Endothelial cell of umbilical vein (primary cell): ENCODE results near the gene CA14. TPM values are rescaled to one million over a fixed set of nuclear protein-coding genes. Genes with fewer than 3 reads are reported as not detected.
"Not testable (repeated sequence)": the region's sequence is repeated elsewhere in the genome, so short reads cannot be mapped to it uniquely, and the experiment has no call there.

Experiments
- BruUV-seq: library from RNA; stranded (reverse); fragments of 400-500 nt; replicated peaks from 2 replicates; lab custom pipeline; 2021; lab: Mats Ljungman, UMichigan
- CTCF ChIA-PET: fragments of 300-600, 350-600 bp; sonication (Branson Sonifier 250); formaldehyde crosslinking; loops from one replicate; lab custom pipeline; 2021; ENCODE audit warnings: antibody characterized with exemption, inconsistent platforms; lab: Charles Lee
- POLR2A ChIA-PET: fragments of 300-600, 350-600 bp; sonication (Branson Sonifier 250); formaldehyde crosslinking; loops from one replicate; lab custom pipeline; 2021; ENCODE audit warnings: antibody characterized with exemption, inconsistent platforms; lab: Charles Lee
- DNase-seq: peaks from one replicate; pipeline ENCODE4 v3.0.0-alpha.2; 2011; ENCODE audit warnings: low read depth, low spot score
- FAIRE-seq: peaks from 2 replicates; lab custom pipeline; 2011; peaks lifted over from hg19 to GRCh38; lab: Jason Lieb, UNC
- H2AFZ ChIP-seq: 2 replicates; pipeline ENCODE4 v1.6.0; 2012; ENCODE audit warnings: low read depth, low read length, control low read depth, inconsistent platforms
- H3K27ac ChIP-seq: 2 replicates; pipeline ENCODE4 v1.5.1; 2011; ENCODE audit warnings: low read depth, mild to moderate bottlenecking, control low read depth, low read length, moderate library complexity; ENCODE audit not compliant: insufficient read depth
- H3K27me3 ChIP-seq, 2 experiments: 2 replicates each; pipeline versions ENCODE4 v1.6.0 to v1.6.1; 2011; ENCODE audit warnings: low read length in 2 of 2, mixed read lengths in 1 of 2; ENCODE audit not compliant: control insufficient read depth in 2 of 2, insufficient read depth in 2 of 2
- H3K36me3 ChIP-seq, 2 experiments: 2 replicates in 1 of 2; 3 replicates in 1 of 2; pipeline ENCODE4 v1.5.1; 2011; ENCODE audit warnings: low read length in 2 of 2, mild to moderate bottlenecking in 1 of 2, moderate library complexity in 1 of 2; ENCODE audit not compliant: control insufficient read depth in 2 of 2, insufficient read depth in 2 of 2; ENCODE audit errors: extremely low read depth in 1 of 2
- H3K4me1 ChIP-seq: 3 replicates; pipeline ENCODE4 v1.5.1; 2011; ENCODE audit warnings: mild to moderate bottlenecking, low read length; ENCODE audit not compliant: control insufficient read depth, insufficient read depth; ENCODE audit errors: extremely low read depth
- H3K4me2 ChIP-seq: 2 replicates; pipeline ENCODE4 v1.6.1; 2011; ENCODE audit warnings: low read length, control low read depth, mixed read lengths; ENCODE audit not compliant: insufficient read depth
- H3K4me3 ChIP-seq, 3 experiments: fragments of 200-600 bp in 1 of 3; sonication (generic), shearing (Covaris generic) in 1 of 3; replicated peaks in 1 of 3; 2 replicates each; pipeline ENCODE4 v1.5.1; 2011 to 2016; ENCODE audit warnings: control low read depth in 3 of 3, low read length in 3 of 3, mild to moderate bottlenecking in 2 of 3, inconsistent platforms in 1 of 3, low read depth in 1 of 3, moderate library complexity in 1 of 3; ENCODE audit not compliant: insufficient read depth in 1 of 3
- H3K79me2 ChIP-seq: 2 replicates; pipeline ENCODE4 v1.6.0; 2012; ENCODE audit warnings: low read length, inconsistent platforms; ENCODE audit not compliant: control insufficient read depth, insufficient read depth
- H3K9ac ChIP-seq: replicated peaks from 2 replicates; pipeline ENCODE3; 2011; ENCODE audit warnings: low read length, control low read depth; ENCODE audit not compliant: insufficient read depth; ENCODE audit errors: extremely low read depth
- H3K9me1 ChIP-seq: replicated peaks from 3 replicates; pipeline ENCODE4 v1.6.0; 2011; ENCODE audit warnings: mild to moderate bottlenecking, low read length; ENCODE audit not compliant: control insufficient read depth, insufficient read depth; ENCODE audit errors: extremely low read depth
- H3K9me3 ChIP-seq: replicated peaks from 2 replicates; pipeline ENCODE4 v1.5.1; 2012; ENCODE audit warnings: low read length, inconsistent platforms; ENCODE audit not compliant: control insufficient read depth, insufficient read depth
- H4K20me1 ChIP-seq: replicated peaks from 2 replicates; pipeline ENCODE3; 2011; ENCODE audit warnings: mild to moderate bottlenecking, low read length; ENCODE audit not compliant: control insufficient read depth, insufficient read depth; ENCODE audit errors: extremely low read depth
- CTCF ChIP-seq, 2 donors: IDR thresholded peaks; 1 replicate in 1 of 2; 2 replicates in 1 of 2; pipeline ENCODE4 v1.5.1; 2011; ENCODE audit warnings: low read length in 2 of 2, mild to moderate bottlenecking in 2 of 2, moderate library complexity in 2 of 2, control low read depth in 1 of 2, inconsistent platforms in 1 of 2, low read depth in 1 of 2; ENCODE audit not compliant: insufficient read depth in 1 of 2; ENCODE audit errors: extremely low read depth in 1 of 2
- EZH2 ChIP-seq: IDR thresholded peaks from 2 replicates; pipeline ENCODE4 v1.6.1; 2012; ENCODE audit warnings: borderline replicate concordance, low read depth, mild to moderate bottlenecking, moderate library complexity, low read length, inconsistent platforms; ENCODE audit not compliant: severe bottlenecking
- FOS ChIP-seq: IDR thresholded peaks from 2 replicates; pipeline ENCODE4 v1.6.1; 2011; ENCODE audit warnings: mild to moderate bottlenecking, low read length, moderate library complexity, borderline replicate concordance; ENCODE audit not compliant: insufficient read depth
- GATA2 ChIP-seq: IDR thresholded peaks from 2 replicates; pipeline ENCODE4 v1.7.0; 2011; ENCODE audit warnings: low read depth, mild to moderate bottlenecking, moderate library complexity, mixed read lengths, low read length; ENCODE audit not compliant: insufficient read length, insufficient read depth
- JUN ChIP-seq: IDR thresholded peaks from 2 replicates; pipeline ENCODE4 v1.6.1; 2011; ENCODE audit warnings: borderline replicate concordance, low read depth; ENCODE audit not compliant: insufficient read length, insufficient read depth
- MAX ChIP-seq: IDR thresholded peaks from 2 replicates; pipeline ENCODE4 v1.6.1; 2011; ENCODE audit not compliant: insufficient read depth, insufficient read length
- MYC ChIP-seq: IDR thresholded peaks from one replicate; pipeline ENCODE4 v1.6.1; 2011; ENCODE audit warnings: mild to moderate bottlenecking, low read depth, low read length
- POLR2A ChIP-seq: IDR thresholded peaks from 2 replicates; pipeline ENCODE4 v1.6.1; 2012; ENCODE audit warnings: low read depth, mild to moderate bottlenecking, control low read depth, low read length
- POLR2AphosphoS5 ChIP-seq: IDR thresholded peaks from 2 replicates; pipeline ENCODE4 v1.6.1; 2012; ENCODE audit warnings: low read depth, mild to moderate bottlenecking, control low read depth, low read length, moderate library complexity; ENCODE audit not compliant: insufficient read depth
- dilution Hi-C: fragments of 300-500 bp; cut with MboI; formaldehyde crosslinking; loops from one replicate; pipeline ENCODE4 v1.15.0; 2019; ENCODE audit warnings: low sequenced_read_pairs; ENCODE audit not compliant: extremely low pct_ligation_motif_present
- intact Hi-C: fragments of 100-400 bp; cut with micrococcal nuclease; formaldehyde crosslinking; loops from one replicate; pipeline ENCODE4 v1.10.0; 2022
- polyA plus RNA-seq, 4 experiments: library from polyadenylated mRNA; depleted of rRNA in 3 of 4; stranded (reverse) in 3 of 4; unstranded in 1 of 4; fragments of >200 nt; gene quantifications; 2 replicates each; pipeline versions ENCODE4 v1.2.1 to v1.2.3, GENCODE V29; 2011 to 2012; ENCODE audit warnings: missing spikeins in 1 of 4
- total RNA-seq: library from RNA; stranded (reverse); gene quantifications from 2 replicates; pipeline ENCODE4 v1.2.3, GENCODE V29; 2021

Gene CA14
- total and polyA plus RNA-seq, 2 donors (not counting 3 experiments of a cell fraction or from before 2014, with no cell fraction given): not detected

GRCh38 chr1:150236614-150237100 lies 20.9 kb upstream of the CA14 start:
- ChIA-PET CTCF (no interaction called here), POLR2A (no interaction called here)
- BruUV-seq: no TSS peak
- DNase-seq: no peak
- Histone ChIP-seq H3K36me3 (no peaks in the 10 kb centered on the region), H2AFZ (peak overlapping the region; percentile 91), H3K4me3 (peak overlapping the region; percentile 60 to 95 (median 72)), H3K4me1 (peaks cover 11% of the 10 kb centered on the region), H3K4me2 (peak overlapping the region; percentile 96), H4K20me1 (no peaks in the 10 kb centered on the region), H3K9me3 (no peaks in the 10 kb centered on the region), H3K79me2 (peaks cover 35% of the 10 kb centered on the region), H3K27me3 (no peaks in the 10 kb centered on the region), H3K27ac (peak overlapping the region; percentile 56), H3K9ac (peak overlapping the region; percentile 76), H3K9me1 (no peaks in the 10 kb centered on the region)
- no peak for TF ChIP-seq MYC
- TF ChIP-seq JUN: no peak
- no peak for TF ChIP-seq POLR2AphosphoS5
- no peak for TF ChIP-seq POLR2A
- TF ChIP-seq EZH2: no peak
- TF ChIP-seq CTCF (IDR thresholded peaks at IDR 0.05; ENCODE audit: extremely low read depth in 1 of 2, insufficient read depth in 1 of 2, low read depth in 1 of 2, low read length in 2 of 2): no peak
- no peak for TF ChIP-seq MAX
- no peak for TF ChIP-seq FOS
- TF ChIP-seq GATA2: no peak
- FAIRE-seq: no peak
- intact Hi-C loops (loop anchor here (1.0 to 10.0 kb wide), 4 partner anchors 33 to 958 kb away; partner anchors contain the start of genes APH1A, PIP5K1A and VPS72), dilution Hi-C loops (no loop called here)

- dilution Hi-C loops, POLR2A ChIA-PET, DNase-seq, FAIRE-seq, H3K4me2 ChIP-seq, H4K20me1 ChIP-seq, H3K27ac ChIP-seq, H3K27me3 ChIP-seq, CTCF ChIA-PET, H3K9ac ChIP-seq, H3K4me3 ChIP-seq, BruUV-seq, H3K9me1 ChIP-seq, H2AFZ ChIP-seq, H3K36me3 ChIP-seq, H3K9me3 ChIP-seq: not testable (repeated sequence)
- Histone ChIP-seq H3K79me2 (peaks cover 32% of the 10 kb centered on the region), H3K4me1 (peaks cover 11% of the 10 kb centered on the region)
- intact Hi-C loops: loop anchor here (5.0 to 10.0 kb wide), 2 partner anchors 130 to 958 kb away; partner anchors contain the start of genes PIP5K1A and VPS72
These were observed 20.4 kb upstream of the CA14 start for GRCh38 chr1:150237176-150237575.
